Lower leg skin (tissue), 4 donors: Measurements from ENCODE around the gene RGS5. TPM values are rescaled to one million over a fixed set of nuclear protein-coding genes. Genes with fewer than 3 reads are reported as not detected.

Experiments used
- DNase-seq, 2 donors: peaks; one replicate each; pipeline ENCODE4 v3.0.0-alpha.2; 2019; ENCODE audit warnings: low spot score in 2 of 2
- H3K4me3 ChIP-seq: fragments of 200-600 bp; sonication (generic); 2 replicates; pipeline ENCODE4 v1.5.1; 2017; ENCODE audit warnings: mild to moderate bottlenecking, low read depth; ENCODE audit not compliant: poor library complexity, severe bottlenecking
- POLR2A ChIP-seq, 2 donors: fragments of 450-650 bp; IDR thresholded peaks; one replicate each; pipeline ENCODE4 v1.6.1; 2016 to 2017; ENCODE audit warnings: antibody characterized with exemption in 2 of 2, mild to moderate bottlenecking in 1 of 2, moderate library complexity in 1 of 2
- WGBS, 2 donors: methylation state at CpG; one replicate each; pipeline ENCODE4 v1.1.5; 2018; 5-methylcytosine and 5-hydroxymethylcytosine counted together
- intact Hi-C: fragments of 100-400 bp; cut with DNase I; formaldehyde crosslinking; loops from one replicate; pipeline ENCODE4 v1.15.0; 2023; ENCODE audit warnings: low total_unique reads
- total RNA-seq, 4 donors: library from RNA; depleted of rRNA; stranded (reverse); fragments of >200 nt; gene quantifications; one replicate each; pipeline ENCODE4 v1.1.0, GENCODE V29; 2016
- TF ChIP-seq, protein P1 (sequence below), 3 donors: fragments of 450-650 bp; IDR thresholded peaks; one replicate each; pipeline ENCODE4 v1.5.1; 2016; ENCODE audit warnings: antibody characterized with exemption in 3 of 3, mild to moderate bottlenecking in 3 of 3, moderate library complexity in 2 of 3

RGS5 gene
- total RNA-seq, 4 donors from 2014 or later = 16.0 to 59.0 (median 33.2) TPM

DNA sequence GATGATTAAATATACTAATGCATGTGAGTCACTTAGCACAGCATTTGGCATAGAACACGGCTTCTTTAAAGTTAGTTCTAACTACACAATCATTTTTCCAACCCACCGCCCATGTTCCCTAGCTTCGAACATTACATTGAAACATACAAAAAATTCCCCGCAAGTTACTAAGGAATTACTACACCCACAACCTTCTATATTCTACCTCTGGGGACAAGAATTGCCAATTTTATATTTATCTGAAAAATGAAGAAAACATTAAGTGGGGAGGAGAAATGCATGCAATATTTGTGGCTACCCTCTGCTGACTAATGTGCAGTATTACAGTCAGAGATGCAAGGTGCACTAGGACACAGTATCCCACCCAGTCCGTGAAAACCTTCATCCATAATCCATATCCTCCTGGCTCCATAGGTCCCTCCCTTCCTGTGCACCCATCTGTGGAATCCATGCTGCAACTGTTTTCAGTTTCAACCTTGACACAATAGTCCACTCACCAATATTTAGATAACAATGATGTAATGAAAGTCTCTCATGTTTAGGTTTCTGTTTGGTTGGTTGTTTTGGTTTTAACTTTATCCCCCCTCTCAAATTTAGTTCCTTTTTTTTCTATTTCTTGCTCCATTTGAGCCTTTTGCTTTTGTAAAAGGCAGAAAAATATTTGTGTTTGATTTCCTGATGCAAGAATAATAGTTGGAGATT, 31.6 kb downstream of the RGS5 start:
- no peak for DNase-seq
- TF ChIP-seq, protein P1, sequence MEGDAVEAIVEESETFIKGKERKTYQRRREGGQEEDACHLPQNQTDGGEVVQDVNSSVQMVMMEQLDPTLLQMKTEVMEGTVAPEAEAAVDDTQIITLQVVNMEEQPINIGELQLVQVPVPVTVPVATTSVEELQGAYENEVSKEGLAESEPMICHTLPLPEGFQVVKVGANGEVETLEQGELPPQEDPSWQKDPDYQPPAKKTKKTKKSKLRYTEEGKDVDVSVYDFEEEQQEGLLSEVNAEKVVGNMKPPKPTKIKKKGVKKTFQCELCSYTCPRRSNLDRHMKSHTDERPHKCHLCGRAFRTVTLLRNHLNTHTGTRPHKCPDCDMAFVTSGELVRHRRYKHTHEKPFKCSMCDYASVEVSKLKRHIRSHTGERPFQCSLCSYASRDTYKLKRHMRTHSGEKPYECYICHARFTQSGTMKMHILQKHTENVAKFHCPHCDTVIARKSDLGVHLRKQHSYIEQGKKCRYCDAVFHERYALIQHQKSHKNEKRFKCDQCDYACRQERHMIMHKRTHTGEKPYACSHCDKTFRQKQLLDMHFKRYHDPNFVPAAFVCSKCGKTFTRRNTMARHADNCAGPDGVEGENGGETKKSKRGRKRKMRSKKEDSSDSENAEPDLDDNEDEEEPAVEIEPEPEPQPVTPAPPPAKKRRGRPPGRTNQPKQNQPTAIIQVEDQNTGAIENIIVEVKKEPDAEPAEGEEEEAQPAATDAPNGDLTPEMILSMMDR (IDR thresholded peaks at IDR 0.05) = no peak
- TF ChIP-seq POLR2A (IDR thresholded peaks at IDR 0.05) = no peak
- no peak overlapping the region for H3K4me3 ChIP-seq
- intact Hi-C loops = no loop called here
- WGBS, 2 donors = 81 to 82% methylated on average over 5 of the region's 5 CpGs

DNA sequence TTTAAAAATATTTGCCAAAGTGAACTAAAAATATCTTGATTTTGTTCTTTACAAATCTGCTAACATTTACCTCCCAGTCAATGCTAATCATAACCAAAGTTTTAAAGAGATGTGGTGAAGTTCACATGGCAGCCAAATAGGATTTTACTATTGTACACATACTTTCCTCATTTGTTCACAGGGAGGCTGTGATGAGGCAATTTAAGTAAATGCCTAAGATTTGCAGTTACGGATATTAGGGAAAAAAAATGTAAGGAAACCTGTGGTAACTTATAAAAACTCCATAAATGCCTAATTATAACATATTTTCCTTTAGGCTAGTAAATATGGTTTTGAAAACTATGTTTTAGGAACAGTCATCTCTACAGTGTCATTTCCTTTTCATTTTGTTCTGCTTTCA, 32.4 kb downstream of the RGS5 start:
- H3K4me3 ChIP-seq = no peak overlapping the region
- intact Hi-C loops = no loop called here
- no peak for DNase-seq
- no peak for TF ChIP-seq POLR2A (IDR thresholded peaks at IDR 0.05)
- TF ChIP-seq, protein P1 (IDR thresholded peaks at IDR 0.05) = no peak
- 59 to 64% methylated on average over 1 of the region's 1 CpG for WGBS, 2 donors

DNA sequence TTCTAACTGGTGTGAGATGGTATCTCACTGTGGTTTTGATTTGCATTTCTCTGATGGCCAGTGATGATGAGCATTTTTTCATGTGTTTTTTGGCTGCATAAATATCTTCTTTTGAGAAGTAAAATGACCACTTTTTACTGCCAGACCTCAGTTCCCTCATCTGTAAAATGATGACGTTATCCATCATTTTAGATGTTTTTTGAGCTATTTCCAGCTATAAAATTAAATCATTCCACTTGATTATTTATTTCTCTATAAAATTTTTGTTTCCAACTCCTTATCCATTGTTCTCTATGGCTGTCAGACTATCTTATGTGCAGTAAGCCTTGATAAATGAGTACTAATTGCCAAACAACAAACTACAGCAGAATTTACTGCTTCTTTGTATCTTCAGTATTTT, 33.2 kb downstream of the RGS5 start:
- DNase-seq = no peak
- WGBS, 2 donors = 75 to 83% methylated on average over 1 of the region's 1 CpG
- intact Hi-C loops = no loop called here
- TF ChIP-seq POLR2A (IDR thresholded peaks at IDR 0.05) = no peak
- TF ChIP-seq, protein P1 (IDR thresholded peaks at IDR 0.05) = no peak
- H3K4me3 ChIP-seq = no peak overlapping the region

DNA sequence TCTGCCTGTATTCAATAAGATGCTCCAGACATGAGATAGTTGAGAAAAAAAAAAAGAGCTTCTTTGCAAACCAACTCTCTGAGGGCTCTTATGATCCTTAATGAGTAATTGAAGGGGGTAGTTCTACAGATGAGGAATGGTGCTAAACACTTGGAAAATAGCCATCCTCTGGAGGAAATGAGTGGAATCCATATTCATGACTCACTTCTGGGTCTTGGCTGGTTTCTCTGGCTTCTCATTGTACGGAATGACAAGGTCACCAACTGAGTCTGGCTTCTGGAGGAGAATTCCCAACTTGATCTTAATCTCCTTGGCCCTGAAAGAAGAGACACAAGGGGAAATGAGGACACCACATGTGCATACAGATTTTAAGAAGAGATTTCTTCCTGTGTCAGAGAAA, 34.7 kb downstream of the RGS5 start:
- DNase-seq = no peak
- WGBS, 2 donors = 15% methylated on average over 1 of the region's 1 CpG
- no peak overlapping the region for H3K4me3 ChIP-seq
- intact Hi-C loops = no loop called here
- TF ChIP-seq, protein P1 (IDR thresholded peaks at IDR 0.05) = no peak
- no peak for TF ChIP-seq POLR2A (IDR thresholded peaks at IDR 0.05)

DNA sequence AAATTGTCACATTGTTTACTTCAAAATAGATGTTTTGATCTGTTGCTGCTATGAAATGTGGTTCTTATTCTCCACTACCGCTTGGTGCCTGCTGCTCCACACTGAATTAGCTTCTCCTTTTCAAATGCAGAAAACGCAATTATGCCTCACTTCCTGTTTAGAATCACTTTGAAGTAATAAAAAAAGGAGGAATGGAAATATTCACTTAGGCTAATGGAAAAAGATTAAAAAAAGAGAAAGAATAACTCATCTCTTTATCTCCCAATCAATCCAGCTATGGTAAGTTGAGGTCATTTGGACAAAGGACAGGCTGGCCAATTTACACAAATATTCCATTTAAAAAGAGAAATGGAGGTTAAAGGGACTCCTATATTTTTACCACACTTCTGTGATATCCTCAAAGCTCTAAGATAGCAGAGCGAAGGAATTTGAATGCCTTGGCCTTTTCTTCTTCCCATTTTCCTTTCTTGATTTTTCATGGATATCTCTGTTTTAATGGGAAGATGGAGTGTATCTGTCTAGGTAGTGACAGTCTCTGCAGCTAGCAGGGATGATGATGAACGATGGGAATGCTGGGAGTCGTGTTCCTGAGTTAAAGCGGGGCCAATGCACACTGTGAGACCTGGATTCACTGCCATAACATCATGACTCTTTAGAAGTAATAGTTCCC, 35.7 kb downstream of the RGS5 start:
- intact Hi-C loops = no loop called here
- no peak overlapping the region for H3K4me3 ChIP-seq
- no peak for TF ChIP-seq POLR2A (IDR thresholded peaks at IDR 0.05)
- TF ChIP-seq, protein P1 (IDR thresholded peaks at IDR 0.05) = no peak
- no peak for DNase-seq
- WGBS, 2 donors = 71 to 77% methylated on average over 6 of the region's 6 CpGs
